Kidney capillary endothelial cell (primary cell): ENCODE results near the gene POLRMT.
"Not testable (repeated sequence)": the region's sequence is repeated elsewhere in the genome, so short reads cannot be mapped to it uniquely, and the experiment has no call there.

ENCODE experiments used
- DNase-seq: peaks from one replicate; pipeline ENCODE4 v3.0.0-alpha.2; 2018; ENCODE audit warnings: low spot score

The POLRMT gene

GRCh38 chr19:628168-628567 lies 5.2 kb downstream of the POLRMT start:
- no peak for DNase-seq

GRCh38 chr19:626566-626965 lies 6.8 kb downstream of the POLRMT start:
- not testable (repeated sequence) for DNase-seq

- DNase-seq = no peak
These were observed 8.1 kb downstream of the POLRMT start for GRCh38 chr19:625257-625656.

GRCh38 chr19:624433-625109 lies 8.8 kb downstream of the POLRMT start:
- no peak for DNase-seq

- DNase-seq = no peak
These were observed 9.4 kb downstream of the POLRMT start for GRCh38 chr19:623974-624373.

- DNase-seq = no peak
These were observed 10.0 kb downstream of the POLRMT start for GRCh38 chr19:623175-623916.

GRCh38 chr19:622666-623065 lies 10.7 kb downstream of the POLRMT start:
- no peak for DNase-seq

- no peak for DNase-seq
These were observed 11.5 kb downstream of the POLRMT start for GRCh38 chr19:621819-622218.

GRCh38 chr19:621191-621590 lies 12.1 kb downstream of the POLRMT start:
- not testable (repeated sequence) for DNase-seq

- DNase-seq = no peak
These were observed 13.0 kb downstream of the POLRMT start for GRCh38 chr19:620166-620862.

- no peak for DNase-seq
These were observed 13.9 kb downstream of the POLRMT start for GRCh38 chr19:619286-620002.

- DNase-seq = no peak
These were observed 14.6 kb downstream of the POLRMT start for GRCh38 chr19:618674-619285.

- DNase-seq = no peak
These were observed 15.1 kb downstream of the POLRMT start for GRCh38 chr19:618247-618619.

GRCh38 chr19:617551-618246 lies 15.6 kb downstream of the POLRMT start:
- DNase-seq = no peak

- DNase-seq = no peak
These were observed 16.4 kb downstream of the POLRMT start for GRCh38 chr19:616747-617526.

GRCh38 chr19:616062-616700 lies 17.2 kb downstream of the POLRMT start:
- DNase-seq = no peak

- no peak for DNase-seq
These were observed 17.7 kb downstream of the POLRMT start for GRCh38 chr19:615619-616018.

- no peak for DNase-seq
These were observed 19.4 kb downstream of the POLRMT start for GRCh38 chr19:613732-614567.

- no peak for DNase-seq
These were observed 20.4 kb downstream of the POLRMT start for GRCh38 chr19:612941-613340.
